ENCODE measurements around the gene TTC9B. TPM values are rescaled to one million over a fixed set of nuclear protein-coding genes. Genes with fewer than 3 reads are reported as not detected.

The TTC9B gene
- total and polyA plus RNA-seq, 2 of the 8 experiments (the other 6 are each of a cell fraction or from before 2014, with no cell fraction given), result 0.26 TPM; not detected in 1

GRCh38 chr19:40191836-40192646, 26.1 kb downstream of the TTC9B start (continued):
- TF ChIP-seq EP300 (IDR thresholded peaks at IDR 0.05; ENCODE audit: borderline replicate concordance in 1 of 2, low read depth in 2 of 2, low read length in 2 of 2), result peak in 1 of 2 experiments; percentile 13; a peak in 1 of 3 replicates
- TF ChIP-seq KDM4A (IDR thresholded peaks at IDR 0.05; ENCODE audit: low read depth, low read length, severe bottlenecking), result peak; percentile 45
- no peak for TF ChIP-seq ATF2 (IDR thresholded peaks at IDR 0.05; ENCODE audit: low read length)
- 0 out of 2 replicates have a peak, but pooled peaks have one; percentile 23 for TF ChIP-seq E2F6 (IDR thresholded peaks at IDR 0.05)
- TF ChIP-seq RAD21 (IDR thresholded peaks at IDR 0.05 in 1 of 2, conservative IDR thresholded peaks at IDR 0.05 in 1 of 2; ENCODE audit: low read depth in 2 of 2, low read length in 2 of 2), result peak; percentile 38 to 45; a peak in 3 of 4 replicates
- no peak for TF ChIP-seq NRF1 (IDR thresholded peaks at IDR 0.05; ENCODE audit: low read depth, low read length)
- peak; percentile 54; the same call in 1 of the 2 replicates for TF ChIP-seq YY1 (IDR thresholded peaks at IDR 0.05; ENCODE audit: low read depth, low read length)
- peak; percentile 54 for TF ChIP-seq MAX (IDR thresholded peaks at IDR 0.05)
- no peak for TF ChIP-seq HDAC2 (IDR thresholded peaks at IDR 0.05; ENCODE audit: borderline replicate concordance in 1 of 2, low read depth in 2 of 2, low read length in 2 of 2)
- TF ChIP-seq NANOG (IDR thresholded peaks at IDR 0.05; ENCODE audit: insufficient read depth, low read depth, low read length, poor library complexity, severe bottlenecking), result no peak
- no peak for TF ChIP-seq FOSL1 (IDR thresholded peaks at IDR 0.05; ENCODE audit: insufficient read depth, low read depth, low read length)

Data from H1 (cell line).